Measurements from ENCODE around the gene DMD.

The DMD gene

DNA sequence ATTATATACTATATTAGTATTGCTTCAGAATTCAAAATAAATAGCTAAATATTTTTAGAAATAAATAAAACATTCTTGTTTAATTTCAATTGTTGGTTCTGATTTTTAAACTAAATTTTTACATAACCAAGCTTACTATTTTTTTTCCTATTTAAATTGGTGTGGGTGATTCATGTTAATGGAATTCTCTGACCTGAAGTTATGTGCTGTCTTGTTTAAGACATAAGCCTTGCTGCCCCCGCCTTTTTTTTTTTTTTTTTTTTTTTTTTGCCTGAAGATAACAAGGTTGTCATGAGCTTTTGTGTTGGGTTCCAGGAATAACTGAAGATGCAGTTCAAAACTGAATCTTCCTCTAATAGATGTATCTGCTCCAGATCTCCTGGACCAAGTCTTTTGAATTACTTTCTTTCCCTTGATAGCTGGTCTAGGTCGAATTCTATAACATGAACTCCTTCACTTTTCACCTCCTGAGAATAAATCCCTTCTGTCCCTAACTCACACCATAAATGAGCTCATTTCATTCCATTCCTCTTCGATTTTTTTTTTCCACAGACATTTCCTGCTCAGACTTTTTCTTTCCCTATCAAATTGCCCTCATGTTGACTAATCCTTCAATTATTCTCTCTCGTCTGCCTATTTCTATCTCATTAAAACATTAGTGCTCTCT lies 1878.1 kb downstream of the DMD start:
- TF ChIP-seq, protein P1, sequence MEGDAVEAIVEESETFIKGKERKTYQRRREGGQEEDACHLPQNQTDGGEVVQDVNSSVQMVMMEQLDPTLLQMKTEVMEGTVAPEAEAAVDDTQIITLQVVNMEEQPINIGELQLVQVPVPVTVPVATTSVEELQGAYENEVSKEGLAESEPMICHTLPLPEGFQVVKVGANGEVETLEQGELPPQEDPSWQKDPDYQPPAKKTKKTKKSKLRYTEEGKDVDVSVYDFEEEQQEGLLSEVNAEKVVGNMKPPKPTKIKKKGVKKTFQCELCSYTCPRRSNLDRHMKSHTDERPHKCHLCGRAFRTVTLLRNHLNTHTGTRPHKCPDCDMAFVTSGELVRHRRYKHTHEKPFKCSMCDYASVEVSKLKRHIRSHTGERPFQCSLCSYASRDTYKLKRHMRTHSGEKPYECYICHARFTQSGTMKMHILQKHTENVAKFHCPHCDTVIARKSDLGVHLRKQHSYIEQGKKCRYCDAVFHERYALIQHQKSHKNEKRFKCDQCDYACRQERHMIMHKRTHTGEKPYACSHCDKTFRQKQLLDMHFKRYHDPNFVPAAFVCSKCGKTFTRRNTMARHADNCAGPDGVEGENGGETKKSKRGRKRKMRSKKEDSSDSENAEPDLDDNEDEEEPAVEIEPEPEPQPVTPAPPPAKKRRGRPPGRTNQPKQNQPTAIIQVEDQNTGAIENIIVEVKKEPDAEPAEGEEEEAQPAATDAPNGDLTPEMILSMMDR (IDR thresholded peaks at IDR 0.05; ENCODE audit: borderline replicate concordance, control extremely low read depth, extremely low read depth, insufficient read depth, missing control alignments): no peak
- DNase-seq (ENCODE audit: low spot score): no peak
- in situ Hi-C loops (cut with MboI; ENCODE audit: low sequenced_read_pairs, unreplicated experiment): no loop called here

DNA sequence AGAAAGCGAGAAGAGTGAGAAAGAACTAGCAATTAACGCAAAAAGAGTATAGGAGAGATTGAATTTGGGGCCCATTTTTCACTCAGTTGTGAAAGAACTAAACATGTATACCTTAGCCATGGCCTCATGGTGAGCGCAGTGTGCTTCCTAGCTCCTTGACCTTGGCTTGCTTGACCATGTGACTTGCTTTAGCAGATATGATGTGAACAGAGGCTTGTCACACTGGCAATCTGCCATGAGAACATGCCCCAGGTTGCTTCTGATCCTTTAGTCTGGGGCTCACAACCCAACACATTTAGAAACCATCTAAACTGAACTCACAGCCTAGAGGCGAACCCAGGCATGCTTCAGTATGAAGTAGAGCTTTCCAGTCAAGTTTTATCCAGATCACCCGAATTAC lies 1879.4 kb downstream of the DMD start:
- in situ Hi-C loops (cut with MboI; ENCODE audit: low sequenced_read_pairs, unreplicated experiment): no loop called here
- DNase-seq (ENCODE audit: low spot score): no peak
- TF ChIP-seq, protein P1 (IDR thresholded peaks at IDR 0.05; ENCODE audit: borderline replicate concordance, control extremely low read depth, extremely low read depth, insufficient read depth, missing control alignments): no peak

DNA sequence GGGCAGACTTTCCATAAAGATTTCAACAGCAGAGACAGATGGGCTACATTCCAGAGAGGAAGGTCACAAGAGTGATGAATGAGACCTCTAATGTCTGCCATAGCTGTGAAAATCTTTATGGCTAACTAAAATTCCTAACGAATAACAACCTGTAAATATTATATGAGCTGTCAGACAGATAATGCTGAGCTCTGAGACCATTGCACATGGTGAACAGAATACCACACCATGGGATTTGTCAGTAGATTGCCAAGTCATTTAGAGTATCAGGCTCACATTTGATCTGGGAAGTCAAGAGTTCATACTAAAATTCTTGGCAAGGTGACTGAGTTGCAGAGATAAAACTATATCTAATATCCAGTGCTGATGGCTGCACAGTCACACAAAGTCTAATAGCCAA lies 1880.3 kb downstream of the DMD start:
- in situ Hi-C loops (cut with MboI; ENCODE audit: low sequenced_read_pairs, unreplicated experiment): no loop called here
- TF ChIP-seq, protein P1 (IDR thresholded peaks at IDR 0.05; ENCODE audit: borderline replicate concordance, control extremely low read depth, extremely low read depth, insufficient read depth, missing control alignments): no peak
- no peak for DNase-seq (ENCODE audit: low spot score)

DNA sequence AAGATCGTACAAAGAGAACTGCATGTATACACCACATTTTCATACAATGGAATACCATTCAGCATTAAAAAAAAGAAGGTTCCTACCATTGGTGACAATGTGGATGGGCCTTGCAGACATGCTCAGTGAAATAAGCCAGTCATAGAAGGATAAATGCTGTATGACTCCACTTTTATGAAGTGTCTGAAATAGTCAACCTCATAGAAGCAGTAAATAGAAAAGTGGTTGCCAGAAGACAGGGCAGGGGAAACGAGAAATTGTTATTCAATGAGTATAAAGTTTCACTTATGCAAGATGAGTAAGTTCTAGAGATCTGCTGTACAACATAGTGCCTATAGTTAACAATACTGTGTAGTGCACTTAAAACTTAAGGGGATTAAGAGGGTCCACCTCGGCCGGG lies 1882.1 kb downstream of the DMD start:
- TF ChIP-seq, protein P1 (IDR thresholded peaks at IDR 0.05; ENCODE audit: borderline replicate concordance, control extremely low read depth, extremely low read depth, insufficient read depth, missing control alignments): no peak
- no peak for DNase-seq (ENCODE audit: low spot score)
- in situ Hi-C loops (cut with MboI; ENCODE audit: low sequenced_read_pairs, unreplicated experiment): no loop called here

DNA sequence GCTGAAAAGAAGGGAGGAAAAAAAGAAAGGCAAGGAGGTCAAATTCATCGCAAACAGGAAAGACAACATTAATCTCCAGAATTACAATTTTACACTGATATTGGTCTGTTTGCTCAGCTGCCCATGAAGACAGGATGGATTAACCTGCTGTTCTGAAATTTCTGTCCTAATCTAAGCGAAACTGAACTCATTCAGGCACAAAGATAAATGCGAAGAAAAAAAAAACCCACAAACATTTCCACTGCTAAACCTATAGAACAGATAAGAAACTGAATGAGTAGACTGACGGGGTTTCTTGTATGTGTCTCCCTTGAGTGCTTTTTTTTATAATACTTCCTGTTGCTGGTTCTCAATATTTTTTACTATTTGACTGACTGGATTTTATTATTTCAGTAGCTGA lies 1887.7 kb downstream of the DMD start:
- DNase-seq (ENCODE audit: low spot score): peak; percentile 30
- TF ChIP-seq, protein P1 (IDR thresholded peaks at IDR 0.05; ENCODE audit: borderline replicate concordance, control extremely low read depth, extremely low read depth, insufficient read depth, missing control alignments): no peak
- in situ Hi-C loops (cut with MboI; ENCODE audit: low sequenced_read_pairs, unreplicated experiment): no loop called here

DNA sequence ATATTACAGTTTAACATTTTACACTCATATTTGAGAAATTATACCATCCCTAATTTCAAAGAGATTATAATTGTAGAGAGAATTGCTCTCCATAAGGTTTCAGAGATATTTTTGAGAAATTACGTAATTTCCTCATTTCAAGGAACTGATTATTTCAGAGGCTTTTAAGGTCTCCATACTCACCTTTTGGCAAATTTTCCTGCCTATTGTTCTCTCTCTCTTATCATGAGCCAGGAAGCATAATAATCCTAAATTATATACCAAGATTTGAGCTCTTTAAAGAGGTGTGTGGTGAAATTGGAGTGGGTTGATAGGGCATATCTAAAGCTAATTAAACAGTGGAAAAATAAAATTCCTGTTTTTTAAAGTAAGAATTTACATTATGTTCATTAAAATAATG lies 1890.6 kb downstream of the DMD start:
- TF ChIP-seq, protein P1 (IDR thresholded peaks at IDR 0.05; ENCODE audit: borderline replicate concordance, control extremely low read depth, extremely low read depth, insufficient read depth, missing control alignments): no peak
- in situ Hi-C loops (cut with MboI; ENCODE audit: low sequenced_read_pairs, unreplicated experiment): no loop called here

More for the DNA sequence above, 1890.6 kb downstream of the DMD start:
- DNase-seq (ENCODE audit: low spot score): no peak

All from GM13976 (cell line).